Fibroblast of lung (primary cell): ENCODE data around the gene POLE3. TPM values are rescaled to one million over a fixed set of nuclear protein-coding genes. Genes with fewer than 3 reads are reported as not detected.

Experiments
- DNase-seq, 2 donors: peaks; one replicate each; pipeline versions ENCODE4 v3.0.0 to v3.0.0-alpha.2; 2010; ENCODE audit warnings: low read depth in 2 of 2
- H2AFZ ChIP-seq: 2 replicates; pipeline ENCODE4 v1.5.1; 2012; ENCODE audit warnings: low read length, control low read depth, inconsistent platforms
- H3K27ac ChIP-seq: 2 replicates; pipeline ENCODE4 v1.5.1; 2011; ENCODE audit warnings: low read length, control low read depth; ENCODE audit not compliant: insufficient read depth
- H3K27me3 ChIP-seq: 2 replicates; pipeline ENCODE4 v1.5.1; 2011; ENCODE audit warnings: mild to moderate bottlenecking, low read length; ENCODE audit not compliant: control insufficient read depth, insufficient read depth
- H3K36me3 ChIP-seq: 2 replicates; pipeline ENCODE4 v1.5.1; 2011; ENCODE audit warnings: low read length; ENCODE audit not compliant: control insufficient read depth, insufficient read depth
- H3K4me1 ChIP-seq: 2 replicates; pipeline ENCODE4 v1.5.1; 2011; ENCODE audit warnings: low read length; ENCODE audit not compliant: control insufficient read depth, insufficient read depth; ENCODE audit errors: extremely low read depth
- H3K4me2 ChIP-seq: 2 replicates; pipeline ENCODE4 v1.5.1; 2011; ENCODE audit warnings: low read length, control low read depth; ENCODE audit not compliant: insufficient read depth; ENCODE audit errors: extremely low read depth
- H3K4me3 ChIP-seq, 4 experiments: fragments of 200-600 bp in 1 of 4; sonication (generic) in 1 of 4; replicated peaks in 1 of 4; 2 replicates each; pipeline ENCODE4 v1.5.1; 2011 to 2016; ENCODE audit warnings: low read length in 4 of 4, low read depth in 3 of 4, mild to moderate bottlenecking in 3 of 4, control low read depth in 2 of 4, inconsistent platforms in 1 of 4, mixed read lengths in 1 of 4; ENCODE audit not compliant: insufficient read depth in 1 of 4; ENCODE audit errors: control extremely low read depth in 1 of 4
- H3K79me2 ChIP-seq: 2 replicates; pipeline ENCODE4 v1.5.1; 2012; ENCODE audit warnings: mild to moderate bottlenecking, low read length, inconsistent platforms; ENCODE audit not compliant: control insufficient read depth, insufficient read depth
- H3K9ac ChIP-seq: 2 replicates; pipeline ENCODE4 v1.5.1; 2011; ENCODE audit warnings: mild to moderate bottlenecking, low read length, control low read depth; ENCODE audit not compliant: insufficient read depth
- H3K9me3 ChIP-seq: 2 replicates; pipeline ENCODE4 v1.5.1; 2012; ENCODE audit warnings: low read depth, low read length; ENCODE audit not compliant: control insufficient read depth, insufficient read depth
- H4K20me1 ChIP-seq: 2 replicates; pipeline ENCODE4 v1.5.1; 2011; ENCODE audit warnings: low read length; ENCODE audit not compliant: control insufficient read depth, insufficient read depth; ENCODE audit errors: extremely low read depth
- EZH2 ChIP-seq: IDR thresholded peaks from 2 replicates; pipeline ENCODE4 v1.5.1; 2012; ENCODE audit warnings: low read length, control low read depth, mild to moderate bottlenecking; ENCODE audit errors: missing control alignments
- polyA plus RNA-seq, 2 donors: library from polyadenylated mRNA; depleted of rRNA in 1 of 2; stranded (reverse) in 1 of 2; unstranded in 1 of 2; fragments of >200 nt; gene quantifications; 2 replicates each; pipeline ENCODE4 v1.2.1, GENCODE V29; 2011 to 2012; ENCODE audit warnings: missing spikeins in 1 of 2
- total RNA-seq: library from RNA; depleted of rRNA; stranded (reverse); fragments of >200 nt; gene quantifications from 2 replicates; pipeline ENCODE4 v1.2.1, GENCODE V29; 2014
- TF ChIP-seq, protein P1 (sequence below), 2 donors: IDR thresholded peaks in 1 of 2; conservative IDR thresholded peaks in 1 of 2; 1 replicate in 1 of 2; 2 replicates in 1 of 2; pipeline ENCODE4 v1.5.1; 2011 to 2012; ENCODE audit warnings: low read length in 2 of 2, control low read depth in 1 of 2, inconsistent platforms in 1 of 2, low read depth in 1 of 2, mild to moderate bottlenecking in 1 of 2

Gene POLE3
- total and polyA plus RNA-seq, 2 donors (not counting 1 experiment from before 2014, with no cell fraction given) = 17.3 to 45.9 TPM

DNA sequence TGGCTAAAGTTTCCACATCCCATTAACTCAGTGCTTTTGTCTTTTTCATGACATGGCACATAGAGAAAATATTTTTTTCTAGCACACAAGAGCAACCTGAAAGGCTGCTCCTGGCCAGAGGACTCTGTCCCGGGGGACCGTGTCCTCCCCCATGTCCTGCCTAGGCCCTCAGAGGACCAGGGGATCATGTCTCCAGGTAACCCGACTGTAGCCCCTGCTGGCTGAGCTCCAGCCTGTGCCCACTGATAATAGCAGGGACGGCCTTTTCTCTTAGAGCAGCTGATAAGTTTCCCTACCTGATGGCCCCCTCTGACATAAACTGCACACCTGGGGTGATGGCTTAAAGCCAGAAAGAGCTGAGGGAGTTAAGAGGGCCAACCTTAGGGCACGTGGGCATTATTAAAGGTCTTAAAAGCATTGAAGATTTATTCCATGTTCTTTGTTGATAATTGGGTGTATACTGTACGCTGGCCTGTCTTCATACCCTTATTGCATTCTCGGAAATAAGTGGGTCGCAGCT, 39.6 kb downstream of the POLE3 start:
- DNase-seq = no peak
- Histone ChIP-seq H3K36me3 (peaks cover 4% of the 10 kb centered on the region), H3K9me3 (no peaks in the 10 kb centered on the region), H2AFZ (no peak overlapping the region), H3K4me3 (no peak overlapping the region), H3K4me2 (no peak overlapping the region), H3K79me2 (no peaks in the 10 kb centered on the region), H4K20me1 (no peaks in the 10 kb centered on the region), H3K4me1 (peaks cover 2% of the 10 kb centered on the region), H3K9ac (no peak overlapping the region), H3K27ac (no peak overlapping the region), H3K27me3 (no peaks in the 10 kb centered on the region)
- TF ChIP-seq, protein P1, sequence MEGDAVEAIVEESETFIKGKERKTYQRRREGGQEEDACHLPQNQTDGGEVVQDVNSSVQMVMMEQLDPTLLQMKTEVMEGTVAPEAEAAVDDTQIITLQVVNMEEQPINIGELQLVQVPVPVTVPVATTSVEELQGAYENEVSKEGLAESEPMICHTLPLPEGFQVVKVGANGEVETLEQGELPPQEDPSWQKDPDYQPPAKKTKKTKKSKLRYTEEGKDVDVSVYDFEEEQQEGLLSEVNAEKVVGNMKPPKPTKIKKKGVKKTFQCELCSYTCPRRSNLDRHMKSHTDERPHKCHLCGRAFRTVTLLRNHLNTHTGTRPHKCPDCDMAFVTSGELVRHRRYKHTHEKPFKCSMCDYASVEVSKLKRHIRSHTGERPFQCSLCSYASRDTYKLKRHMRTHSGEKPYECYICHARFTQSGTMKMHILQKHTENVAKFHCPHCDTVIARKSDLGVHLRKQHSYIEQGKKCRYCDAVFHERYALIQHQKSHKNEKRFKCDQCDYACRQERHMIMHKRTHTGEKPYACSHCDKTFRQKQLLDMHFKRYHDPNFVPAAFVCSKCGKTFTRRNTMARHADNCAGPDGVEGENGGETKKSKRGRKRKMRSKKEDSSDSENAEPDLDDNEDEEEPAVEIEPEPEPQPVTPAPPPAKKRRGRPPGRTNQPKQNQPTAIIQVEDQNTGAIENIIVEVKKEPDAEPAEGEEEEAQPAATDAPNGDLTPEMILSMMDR (conservative IDR thresholded peaks at IDR 0.05 in 1 of 2, IDR thresholded peaks at IDR 0.05 in 1 of 2; ENCODE audit: low read depth in 1 of 2, low read length in 2 of 2) = no peak
- no peak for TF ChIP-seq EZH2

DNA sequence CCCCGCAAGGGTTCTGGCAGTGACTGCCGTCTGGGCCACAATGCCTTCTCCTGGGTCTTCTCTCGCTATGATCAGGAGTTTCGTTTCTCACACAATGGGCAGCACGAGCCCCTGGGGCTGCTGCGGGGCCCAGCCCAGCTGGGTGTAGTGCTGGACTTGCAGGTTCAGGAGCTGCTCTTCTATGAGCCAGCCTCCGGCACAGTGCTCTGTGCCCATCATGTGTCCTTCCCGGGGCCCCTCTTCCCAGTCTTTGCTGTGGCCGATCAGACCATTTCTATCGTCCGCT, 40.7 kb downstream of the POLE3 start:
- TF ChIP-seq, protein P1 (conservative IDR thresholded peaks at IDR 0.05 in 1 of 2, IDR thresholded peaks at IDR 0.05 in 1 of 2; ENCODE audit: low read depth in 1 of 2, low read length in 2 of 2) = no peak
- no peak for TF ChIP-seq EZH2
- Histone ChIP-seq H3K27ac (no peak overlapping the region), H3K79me2 (no peaks in the 10 kb centered on the region), H3K9me3 (no peaks in the 10 kb centered on the region), H2AFZ (no peak overlapping the region), H4K20me1 (no peaks in the 10 kb centered on the region), H3K4me1 (no peaks in the 10 kb centered on the region), H3K4me3 (no peak overlapping the region), H3K4me2 (no peak overlapping the region), H3K36me3 (peaks cover 4% of the 10 kb centered on the region), H3K9ac (no peak overlapping the region), H3K27me3 (no peaks in the 10 kb centered on the region)
- no peak for DNase-seq

DNA sequence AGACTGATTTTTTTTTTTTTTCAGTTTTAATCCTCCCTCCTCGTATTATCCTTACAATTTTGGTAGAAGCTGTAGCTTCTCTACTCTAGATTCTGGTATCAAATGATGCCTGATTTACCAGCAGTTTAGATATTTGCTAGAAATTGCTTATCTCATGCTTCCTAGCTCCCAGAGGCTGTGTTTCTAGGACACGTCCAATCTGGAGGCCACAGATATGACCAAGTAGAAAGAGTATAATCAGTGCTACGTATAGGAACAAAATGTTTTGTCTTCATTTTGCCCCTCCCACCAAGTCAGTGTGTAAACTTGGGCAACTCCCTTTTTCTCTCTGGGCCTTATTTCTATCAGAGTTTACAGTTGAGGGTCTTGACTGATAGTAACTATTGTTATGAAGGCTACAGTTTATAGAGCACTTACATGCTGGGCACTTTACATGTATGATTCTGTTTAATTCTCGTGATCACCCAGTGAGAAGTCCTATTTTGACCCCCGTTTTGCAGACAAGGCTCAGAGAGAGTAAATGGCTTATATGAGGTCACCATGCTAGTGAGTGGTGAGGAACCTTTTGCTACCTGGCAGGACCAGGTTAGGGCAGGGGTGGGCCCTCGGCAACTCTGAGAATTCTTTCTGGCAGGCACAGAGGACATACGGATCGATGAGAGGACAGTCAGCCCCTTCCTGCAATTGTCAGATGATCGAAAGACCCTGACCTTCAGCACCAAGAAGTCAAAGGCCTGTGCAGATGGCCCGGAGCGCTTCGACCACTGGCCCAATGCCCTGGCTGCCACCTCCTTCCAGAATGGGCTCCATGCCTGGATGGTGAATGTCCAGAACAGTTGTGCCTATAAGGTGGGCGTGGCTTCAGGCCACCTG, 41.3 kb downstream of the POLE3 start:
- Histone ChIP-seq H3K4me2 (no peak overlapping the region), H3K79me2 (no peaks in the 10 kb centered on the region), H3K27ac (no peak overlapping the region), H3K4me1 (no peaks in the 10 kb centered on the region), H3K4me3 (no peak overlapping the region), H2AFZ (no peak overlapping the region), H3K27me3 (no peaks in the 10 kb centered on the region), H3K36me3 (peaks cover 3% of the 10 kb centered on the region), H3K9me3 (no peaks in the 10 kb centered on the region), H4K20me1 (no peaks in the 10 kb centered on the region), H3K9ac (no peak overlapping the region)
- TF ChIP-seq, protein P1 (conservative IDR thresholded peaks at IDR 0.05 in 1 of 2, IDR thresholded peaks at IDR 0.05 in 1 of 2; ENCODE audit: low read depth in 1 of 2, low read length in 2 of 2) = no peak
- no peak for TF ChIP-seq EZH2
- DNase-seq = no peak
